Psoas muscle (tissue), 8 donors: ENCODE measurements around the gene RPS24. TPM values are rescaled to one million over a fixed set of nuclear protein-coding genes. Genes with fewer than 3 reads are reported as not detected.

Source experiments
- ATAC-seq, 4 donors: fragments of 200-7000 bp; cut with Tn5 transposase; one replicate each; pipeline ENCODE4 v1.9.1; 2020; ENCODE audit warnings: moderate library complexity in 3 of 4, mild to moderate bottlenecking in 2 of 4
- DNase-seq, 2 donors: peaks; one replicate each; pipeline ENCODE4 v3.0.0-alpha.2; 2020
- H3K27ac ChIP-seq: fragments of 200-600 bp; one replicate; pipeline ENCODE4 v1.8.0; 2022
- H3K27me3 ChIP-seq, 3 donors: fragments of 200-600 bp in 1 of 3; one replicate each; pipeline versions ENCODE4 v1.6.1 to v1.8.0; 2013 to 2022; ENCODE audit warnings: low read length in 2 of 3, mild to moderate bottlenecking in 2 of 3, moderate library complexity in 1 of 3; ENCODE audit not compliant: insufficient read depth in 3 of 3
- H3K36me3 ChIP-seq, 2 donors: fragments of 200-600 bp in 1 of 2; one replicate each; pipeline versions ENCODE4 v1.6.1 to v1.8.0; 2013 to 2022; ENCODE audit warnings: low read depth in 1 of 2, mild to moderate bottlenecking in 1 of 2, moderate library complexity in 1 of 2; ENCODE audit not compliant: insufficient read depth in 1 of 2
- H3K4me1 ChIP-seq: fragments of 200-600 bp; one replicate; pipeline ENCODE4 v1.8.0; 2022
- H3K4me3 ChIP-seq: fragments of 200-600 bp; one replicate; pipeline ENCODE4 v1.8.0; 2022; ENCODE audit warnings: mild to moderate bottlenecking
- H3K9me3 ChIP-seq: fragments of 200-600 bp; one replicate; pipeline ENCODE4 v1.8.0; 2022
- WGBS, 3 donors: extraction: QIAGEN DNeasy Blood & Tissue Kit; methylation state at CpG; one replicate each; pipeline versions ENCODE4 v1.1.6 to v1.1.7; 2013; 5-methylcytosine and 5-hydroxymethylcytosine counted together
- intact Hi-C, 2 donors: fragments of 100-400 bp; cut with DNase I; formaldehyde crosslinking; loops; one replicate each; pipeline versions ENCODE4 v1.11.0 to v1.14.2; 2022
- polyA plus RNA-seq, 3 donors: library from polyadenylated mRNA; stranded (reverse); fragments of 200-250 nt; gene quantifications; one replicate each; pipeline ENCODE4 v1.2.3, GENCODE V29; 2013
- total RNA-seq, 4 donors: library from RNA; stranded (reverse); fragmentation: NEBNext Ultra II Directional in 2 of 4; extraction: Animal tissue kit (Norgen Biotek cat#: 25700) in 2 of 4; gene quantifications; one replicate each; pipeline versions ENCODE4 v1.2.1 to v1.2.4, GENCODE V29; 2021 to 2023
- TF ChIP-seq, protein P1 (sequence below): fragments of 200-600 bp; IDR thresholded peaks from one replicate; pipeline ENCODE4 v1.8.0; 2022; ENCODE audit warnings: antibody characterized with exemption
- donor health status: healthy with polysubstance abuse.
- donor health status: DM: no; HTN: no; CAD: no; lungs with moderate emphysema.
- donor health status: Bipolar disorder and iron deficiency.
- donor health status: healthy.
- donor health status: DM: yes; HTN: yes; CAD: no.
- donor health status: DM: no; HTN: no; CAD: no.
- donor health status: DM: no; HTN: no; CAD: no.
- donor health status: DM: yes; HTN: yes; CAD: no.

Gene RPS24
- total and polyA plus RNA-seq, 7 donors, result 980 to 4,077 (median 1,456) TPM

- DNase-seq (peak; percentile 98 to 99), ATAC-seq (peak; percentile 75 to 84 (median 81))
- peak within 1 kb of the TSS; percentile 83 for H3K27ac ChIP-seq
- peak within 1 kb of the TSS; percentile 99 for H3K4me3 ChIP-seq
- H3K36me3 ChIP-seq, result peaks cover 5 to 28% of the 10 kb centered on the region in 2 donors
- no peaks in the 10 kb centered on the region for H3K27me3 ChIP-seq
- H3K9me3 ChIP-seq, result no peaks in the 10 kb centered on the region
- peaks cover 14% of the 10 kb centered on the region for H3K4me1 ChIP-seq
- 1% methylated on average over 30 to 35 of the region's 35 CpGs for WGBS, 3 donors
- intact Hi-C loops, result no loop called here
- TF ChIP-seq, protein P1, sequence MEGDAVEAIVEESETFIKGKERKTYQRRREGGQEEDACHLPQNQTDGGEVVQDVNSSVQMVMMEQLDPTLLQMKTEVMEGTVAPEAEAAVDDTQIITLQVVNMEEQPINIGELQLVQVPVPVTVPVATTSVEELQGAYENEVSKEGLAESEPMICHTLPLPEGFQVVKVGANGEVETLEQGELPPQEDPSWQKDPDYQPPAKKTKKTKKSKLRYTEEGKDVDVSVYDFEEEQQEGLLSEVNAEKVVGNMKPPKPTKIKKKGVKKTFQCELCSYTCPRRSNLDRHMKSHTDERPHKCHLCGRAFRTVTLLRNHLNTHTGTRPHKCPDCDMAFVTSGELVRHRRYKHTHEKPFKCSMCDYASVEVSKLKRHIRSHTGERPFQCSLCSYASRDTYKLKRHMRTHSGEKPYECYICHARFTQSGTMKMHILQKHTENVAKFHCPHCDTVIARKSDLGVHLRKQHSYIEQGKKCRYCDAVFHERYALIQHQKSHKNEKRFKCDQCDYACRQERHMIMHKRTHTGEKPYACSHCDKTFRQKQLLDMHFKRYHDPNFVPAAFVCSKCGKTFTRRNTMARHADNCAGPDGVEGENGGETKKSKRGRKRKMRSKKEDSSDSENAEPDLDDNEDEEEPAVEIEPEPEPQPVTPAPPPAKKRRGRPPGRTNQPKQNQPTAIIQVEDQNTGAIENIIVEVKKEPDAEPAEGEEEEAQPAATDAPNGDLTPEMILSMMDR, result peak; percentile 67
Measured at GRCh38 chr10:78029269-78030226, 4.1 kb upstream of the RPS24 start, which contains the start of gene POLR3A. Gene POLR3A, minus strand, starts transcription at chr10:78029515. Its CDS starts 108 bp downstream, at chr10:78029407.

DNA sequence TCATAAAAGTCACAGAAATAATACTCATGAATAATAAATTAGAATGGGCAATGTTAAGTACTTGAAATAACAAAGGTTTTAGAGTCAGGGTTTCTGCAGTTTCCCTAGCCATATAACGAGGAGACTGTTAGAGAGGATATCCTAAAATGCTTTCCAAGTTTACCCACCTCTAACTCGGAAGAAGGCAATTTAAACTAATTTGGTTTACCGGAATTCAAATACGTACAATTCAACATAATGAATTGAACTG lies 351 bp upstream of the RPS24 start:
- intact Hi-C loops, result no loop called here
- peak overlapping the region; percentile 83 for H3K27ac ChIP-seq
- WGBS, 3 donors, result 0 to 1% (median 1%) methylated on average over 4 of the region's 4 CpGs
- TF ChIP-seq, protein P1, result no peak
- DNase-seq (no peak), ATAC-seq (no peak)
- no peaks in the 10 kb centered on the region for H3K27me3 ChIP-seq
- H3K36me3 ChIP-seq, result peaks cover 11 to 34% of the 10 kb centered on the region in 2 donors
- H3K4me3 ChIP-seq, result peak overlapping the region; percentile 84
- H3K4me1 ChIP-seq, result peaks cover 41% of the 10 kb centered on the region
- no peaks in the 10 kb centered on the region for H3K9me3 ChIP-seq

DNA sequence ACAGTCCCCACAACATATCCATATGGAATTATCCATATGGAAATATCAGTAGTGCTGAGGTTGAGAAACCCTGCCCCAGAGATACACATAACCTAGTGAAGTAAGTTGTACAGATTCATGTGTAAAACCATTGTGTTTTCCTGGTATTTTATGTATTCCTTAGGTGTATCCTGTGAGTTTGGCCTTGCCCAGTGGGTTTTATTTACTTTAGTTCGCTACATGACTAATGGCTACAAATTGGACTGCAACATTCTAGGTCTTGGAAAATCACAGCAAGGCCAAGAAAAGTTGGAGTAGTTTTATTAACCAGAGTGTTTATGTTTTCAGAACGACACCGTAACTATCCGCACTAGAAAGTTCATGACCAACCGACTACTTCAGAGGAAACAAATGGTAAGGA lies 1.4 kb downstream of the RPS24 start:
- Histone ChIP-seq H3K27me3 (no peaks in the 10 kb centered on the region), H3K4me1 (peaks cover 52% of the 10 kb centered on the region), H3K4me3 (peak overlapping the region; percentile 84), H3K36me3 (peaks cover 17 to 52% of the 10 kb centered on the region in 2 donors), H3K9me3 (no peaks in the 10 kb centered on the region), H3K27ac (peak overlapping the region; percentile 83)
- ATAC-seq (no peak), DNase-seq (no peak)
- TF ChIP-seq, protein P1, result no peak
- intact Hi-C loops, result no loop called here
- WGBS, 3 donors, result 76 to 89% (median 81%) methylated on average over 5 of the region's 5 CpGs

DNA sequence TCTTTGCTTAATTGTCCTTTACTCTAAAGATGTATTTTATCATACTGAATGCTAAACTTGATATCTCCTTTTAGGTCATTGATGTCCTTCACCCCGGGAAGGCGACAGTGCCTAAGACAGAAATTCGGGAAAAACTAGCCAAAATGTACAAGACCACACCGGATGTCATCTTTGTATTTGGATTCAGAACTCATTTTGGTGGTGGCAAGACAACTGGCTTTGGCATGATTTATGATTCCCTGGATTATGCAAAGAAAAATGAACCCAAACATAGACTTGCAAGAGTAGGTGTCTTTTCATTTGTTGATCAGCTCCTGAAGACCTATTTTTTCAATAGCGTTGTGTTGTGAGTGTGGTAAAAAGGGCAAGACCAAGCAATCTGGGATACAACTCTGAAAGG lies 1.8 kb downstream of the RPS24 start:
- no peaks in the 10 kb centered on the region for H3K9me3 ChIP-seq
- TF ChIP-seq, protein P1, result no peak
- peaks cover 17 to 56% of the 10 kb centered on the region in 2 donors for H3K36me3 ChIP-seq
- WGBS, 3 donors, result 76 to 92% (median 84%) methylated on average over 5 of the region's 5 CpGs
- peaks cover 52% of the 10 kb centered on the region for H3K4me1 ChIP-seq
- DNase-seq (no peak), ATAC-seq (no peak)
- peak overlapping the region; percentile 84 for H3K4me3 ChIP-seq
- intact Hi-C loops, result no loop called here
- H3K27ac ChIP-seq, result peak overlapping the region; percentile 83
- H3K27me3 ChIP-seq, result no peaks in the 10 kb centered on the region
